ENCODE results near the gene TCIRG1. TPM values are rescaled to one million over a fixed set of nuclear protein-coding genes. Genes with fewer than 3 reads are reported as not detected.

TCIRG1 gene
- total RNA-seq, 5 donors from 2014 or later (not counting 1 experiment from before 2014, with no cell fraction given), result 184 to 292 (median 246) TPM

Other genes starting within 250 kb of the TCIRG1 start
- gene UNC93B1, start 34.9 kb upstream of the TCIRG1 start, total RNA-seq, result 10 to 100 TPM; 16.7 to 38.6 (median 27.8) TPM
- gene ALDH3B1, start 28.7 kb upstream of the TCIRG1 start, total RNA-seq, result under 1 TPM; 0.20 to 0.53 (median 0.25) TPM
- gene NDUFS8, start 8.3 kb upstream of the TCIRG1 start, total RNA-seq, result 100 to 1,000 TPM in 2 of 5 donors, 10 to 100 TPM in 3; 76.9 to 102 (median 91.1) TPM
- 10 to 100 TPM in 2 of 5 donors, 1 to 10 TPM in 3; 4.4 to 19.4 (median 7.6) TPM for gene CHKA, start 82.4 kb downstream of the TCIRG1 start, total RNA-seq
- gene KMT5B, start 174.3 kb downstream of the TCIRG1 start, total RNA-seq, result 10 to 100 TPM; 35.1 to 56.6 (median 48.5) TPM
- gene C11orf24, start 232.9 kb downstream of the TCIRG1 start, total RNA-seq, result 10 to 100 TPM in 4 of 5 donors, 1 to 10 TPM in 1; 9.5 to 25.3 (median 21.4) TPM

Measured in T-cell (primary cell).